Bladder microvascular endothelial cell (primary cell): ENCODE results near the gene PRPF31. TPM values are rescaled to one million over a fixed set of nuclear protein-coding genes. Genes with fewer than 3 reads are reported as not detected.

Experiments
- total RNA-seq: library from RNA; depleted of rRNA; stranded (reverse); fragments of >200 nt; gene quantifications from 2 replicates; pipeline ENCODE4 v1.2.3, GENCODE V29; 2014

PRPF31 gene
- 67.8 and 80.6 TPM in 2 replicates for total RNA-seq

GRCh38 chr19:54115109-54116063, at the start of gene PRPF31, which contains the start of gene TFPT:
Gene PRPF31 (plus strand): TSS chr19:54115754. CDS start chr19:54118279, 2,525 bp downstream.
Gene TFPT (minus strand): TSS chr19:54115657. CDS start chr19:54115269, 388 bp downstream.

GRCh38 chr19:54081032-54081431, 34.5 kb upstream of the PRPF31 start, which contains the start of gene TARM1:
Gene TARM1 (minus strand): TSS chr19:54081365. CDS start chr19:54081340, 25 bp downstream.

GRCh38 chr19:54100561-54100960, 15.0 kb upstream of the PRPF31 start, which contains the start of gene OSCAR:
Gene OSCAR (minus strand): TSS chr19:54100803. CDS start chr19:54100792, 11 bp downstream.

GRCh38 chr19:54102421-54103169, 13.0 kb upstream of the PRPF31 start, which contains the start of gene NDUFA3:
Gene NDUFA3 (plus strand): TSS chr19:54102855. CDS start chr19:54102879, 24 bp downstream.

GRCh38 chr19:54137699-54138488, 22.3 kb downstream of the PRPF31 start, which contains the start of gene CNOT3:
Gene CNOT3 (plus strand): TSS chr19:54137762. CDS start chr19:54142979, 5,217 bp downstream.

GRCh38 chr19:54159352-54160181, 44.0 kb downstream of the PRPF31 start, which contains the start of gene LENG1:
Gene LENG1 (minus strand): TSS chr19:54159721. CDS start chr19:54159695, 26 bp downstream.

GRCh38 chr19:54172471-54173358, 57.2 kb downstream of the PRPF31 start, which contains the start of gene TMC4:
Gene TMC4 (minus strand): TSS chr19:54173160. CDS start chr19:54173117, 43 bp downstream.

Other genes with a start within 250 kb of the PRPF31 start
- gene MYADM, start 247.9 kb upstream of the PRPF31 start, total RNA-seq: 5.0 and 15.9 TPM in 2 replicates
- not detected in 2 replicates for gene PRKCG, start 233.6 kb upstream of the PRPF31 start, total RNA-seq
- gene CACNG7, start 206.5 kb upstream of the PRPF31 start, total RNA-seq: not detected in 2 replicates
- gene CACNG8, start 152.8 kb upstream of the PRPF31 start, total RNA-seq: 0.16 and 0.19 TPM in 2 replicates
- 0.25 and 0.81 TPM in 2 replicates for gene CACNG6, start 124.1 kb upstream of the PRPF31 start, total RNA-seq
- not detected in 2 replicates for gene VSTM1, start 51.9 kb upstream of the PRPF31 start, total RNA-seq
- gene TARM1, start 34.4 kb upstream of the PRPF31 start, total RNA-seq: not detected in 2 replicates
- gene OSCAR, start 15.0 kb upstream of the PRPF31 start, total RNA-seq: not detected in 2 replicates
- gene NDUFA3, start 12.9 kb upstream of the PRPF31 start, total RNA-seq: 10.0 and 15.7 TPM in 2 replicates
- 25.4 and 32.9 TPM in 2 replicates for gene TFPT, start 97 bp upstream of the PRPF31 start, total RNA-seq
- gene CNOT3, start 22.0 kb downstream of the PRPF31 start, total RNA-seq: 7.0 and 26.7 TPM in 2 replicates
- 5.8 and 6.4 TPM in 2 replicates for gene LENG1, start 44.0 kb downstream of the PRPF31 start, total RNA-seq
- under 0.01 and 0.19 TPM in 2 replicates for gene TMC4, start 57.4 kb downstream of the PRPF31 start, total RNA-seq
- gene MBOAT7, start 73.8 kb downstream of the PRPF31 start, total RNA-seq: 31.6 and 32.2 TPM in 2 replicates
- 25.9 and 35.8 TPM in 2 replicates for gene TSEN34, start 75.6 kb downstream of the PRPF31 start, total RNA-seq
- gene RPS9, start 85.1 kb downstream of the PRPF31 start, total RNA-seq: 2,062 and 3,264 TPM in 2 replicates
- gene LILRB3, start 107.3 kb downstream of the PRPF31 start, total RNA-seq: not detected in 2 replicates
- gene LILRA6, start 127.0 kb downstream of the PRPF31 start, total RNA-seq: not detected in 2 replicates
- not detected in 2 replicates for gene LILRB5, start 141.5 kb downstream of the PRPF31 start, total RNA-seq
- gene LILRB2, start 165.4 kb downstream of the PRPF31 start, total RNA-seq: not detected in 2 replicates
- gene LILRA5, start 197.4 kb downstream of the PRPF31 start, total RNA-seq: not detected in 2 replicates
- gene LILRA4, start 223.4 kb downstream of the PRPF31 start, total RNA-seq: not detected in 2 replicates
- gene LAIR1, start 249.2 kb downstream of the PRPF31 start, total RNA-seq: not detected in 2 replicates